Activated CD8-positive, alpha-beta memory T cell treated with anti-CD3 and anti-CD28 coated beads, Interleukin-2, amount 50 U/mL, for 1 hour (primary cell): ENCODE data around the gene RAB6D.
"Not testable (repeated sequence)": the region's sequence is repeated elsewhere in the genome, so short reads cannot be mapped to it uniquely, and the experiment has no call there.

Experiments
- DNase-seq: peaks from one replicate; pipeline ENCODE4 v3.0.0-alpha.2; 2020; ENCODE audit errors: extremely low read depth

Gene RAB6D

GRCh38 chr2:131366643-131367042 is 2.7 kb upstream of the RAB6D start:
- DNase-seq = no peak

DNA sequence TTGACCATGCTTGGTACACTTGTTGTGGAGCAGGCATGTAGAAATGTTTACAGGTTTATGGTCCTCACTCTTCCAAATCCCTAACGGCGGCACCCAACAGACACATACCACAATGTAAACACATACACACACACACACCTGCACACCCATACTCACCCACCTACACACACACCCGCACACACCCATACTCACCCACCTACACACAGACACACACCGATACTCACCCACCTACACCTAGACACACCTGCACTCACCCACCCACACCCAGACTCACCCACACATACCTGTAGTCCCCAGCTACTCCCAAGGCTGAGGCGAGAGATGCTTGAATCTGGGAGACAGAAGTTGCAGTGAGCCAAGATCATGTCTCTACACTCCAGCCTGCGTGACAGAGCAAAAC is 1.5 kb upstream of the RAB6D start:
- DNase-seq = no peak

GRCh38 chr2:131363213-131363612 is 755 bp downstream of the RAB6D start:
- not testable (repeated sequence) for DNase-seq

DNA sequence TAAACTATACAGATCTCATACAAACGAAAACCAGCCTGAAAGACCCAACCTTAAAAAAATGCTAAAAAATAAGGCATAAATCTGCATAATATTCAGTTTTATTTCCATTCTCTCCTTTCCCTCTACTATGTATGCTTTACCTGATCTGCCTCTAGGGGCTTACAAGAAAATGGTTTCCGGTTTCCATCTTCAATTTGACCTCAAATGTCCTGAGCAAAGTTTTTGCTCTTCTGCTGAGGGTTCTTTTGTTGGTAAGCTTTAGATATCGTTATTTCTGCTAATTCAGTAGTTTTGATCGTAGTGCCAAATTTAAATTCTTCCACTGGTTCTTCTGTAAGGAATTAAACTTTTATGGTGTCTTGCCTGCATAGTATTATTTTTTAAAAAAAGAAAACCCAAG is 2.2 kb downstream of the RAB6D start:
- DNase-seq = not testable (repeated sequence)

- not testable (repeated sequence) for DNase-seq
Observed at GRCh38 chr2:131353167-131353697, 10.7 kb downstream of the RAB6D start.

- DNase-seq = no peak
Observed at GRCh38 chr2:131349021-131349420, 14.9 kb downstream of the RAB6D start.

GRCh38 chr2:131347035-131347434 is 16.9 kb downstream of the RAB6D start:
- DNase-seq = not testable (repeated sequence)

DNA sequence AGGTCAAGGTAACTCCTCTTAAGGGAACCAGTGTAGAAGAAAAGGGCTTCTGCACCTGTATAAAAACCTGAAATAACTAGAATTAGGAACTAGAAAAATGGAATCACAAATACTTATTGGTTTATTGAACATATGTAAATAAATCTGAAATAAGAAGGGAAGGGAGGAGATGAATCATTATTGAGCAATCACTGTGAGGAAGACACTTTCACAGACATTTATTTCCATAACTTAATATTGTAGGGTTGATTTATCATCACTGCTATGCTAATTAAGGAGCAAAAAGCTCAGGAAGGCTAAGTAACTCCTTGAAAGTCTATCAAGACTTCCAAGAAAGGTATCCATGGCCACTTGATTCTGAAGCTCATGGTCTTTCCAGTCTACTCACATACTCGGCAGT is 24.7 kb downstream of the RAB6D start:
- not testable (repeated sequence) for DNase-seq

DNA sequence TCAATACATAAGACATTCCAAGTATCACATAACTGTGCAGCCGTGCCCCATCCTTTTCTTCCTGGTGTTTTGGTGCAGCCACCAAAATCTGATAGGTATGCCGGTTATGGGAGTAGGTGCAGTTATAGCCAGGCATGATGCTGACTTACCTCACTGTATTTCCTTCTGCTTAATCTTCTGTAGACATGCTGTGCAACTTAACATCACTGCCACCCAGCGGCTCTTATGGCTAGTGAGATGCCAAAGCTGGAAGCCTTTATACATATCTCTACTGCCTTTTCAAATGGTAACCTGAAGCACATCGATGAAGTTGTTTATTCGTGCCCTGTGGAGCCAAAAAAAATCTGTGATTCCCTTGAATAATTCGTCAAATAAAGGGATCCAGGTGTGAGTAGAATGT is 28.6 kb downstream of the RAB6D start:
- DNase-seq = not testable (repeated sequence)

DNA sequence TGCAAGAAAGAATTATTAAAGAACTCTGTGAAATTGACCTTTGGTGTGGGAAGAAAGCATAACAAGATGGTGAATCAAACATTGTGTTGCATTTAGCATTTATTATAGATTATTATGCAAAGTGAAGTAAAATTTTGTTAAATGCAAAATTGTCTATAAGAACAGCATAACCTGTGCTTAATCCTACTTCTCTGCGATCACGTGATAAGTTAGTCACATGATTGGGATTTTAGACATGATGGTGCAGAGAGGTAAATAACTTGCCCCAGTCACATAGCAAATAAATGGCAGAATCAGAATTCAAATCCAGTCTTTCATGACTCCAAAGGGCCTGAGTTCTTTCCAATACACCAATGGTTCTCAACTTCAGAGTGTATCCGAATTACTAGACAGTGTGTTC is 31.3 kb downstream of the RAB6D start:
- DNase-seq = not testable (repeated sequence)

- DNase-seq = not testable (repeated sequence)
Observed at GRCh38 chr2:131331000-131331399, 33.0 kb downstream of the RAB6D start.

- no peak for DNase-seq
Observed at GRCh38 chr2:131322209-131322608, 41.8 kb downstream of the RAB6D start.

DNA sequence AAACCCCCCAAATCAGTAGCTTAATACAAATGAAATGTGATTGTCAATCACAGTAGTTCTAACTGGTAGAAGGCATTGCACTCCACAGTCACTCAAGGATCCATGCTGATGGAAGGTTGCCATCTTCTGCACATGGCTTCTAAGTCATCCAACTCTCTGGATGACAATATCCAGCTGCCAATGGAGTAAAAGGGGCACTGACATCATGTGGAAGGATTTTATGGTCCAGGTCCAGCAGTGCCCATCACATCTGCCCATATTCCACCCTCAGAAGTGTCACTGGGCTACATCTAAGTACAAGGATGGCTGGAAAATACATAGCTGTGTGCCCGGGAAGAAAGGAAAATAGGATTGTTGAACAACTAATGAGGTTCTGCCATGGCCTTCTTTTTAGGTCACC is 42.6 kb downstream of the RAB6D start:
- not testable (repeated sequence) for DNase-seq

GRCh38 chr2:131311001-131311400 is 53.0 kb downstream of the RAB6D start:
- not testable (repeated sequence) for DNase-seq
